ELF-1 (cell line): ENCODE results near the gene TP63.
"Not testable (repeated sequence)": the region's sequence is repeated elsewhere in the genome, so short reads cannot be mapped to it uniquely, and the experiment has no call there.

Experiments used
- DNase-seq: peaks from one replicate; pipeline ENCODE4 v3.0.0-alpha.2; 2016; ENCODE audit warnings: low read depth, low spot score

TP63 gene

GRCh38 chr3:189721873-189722665 is 90.9 kb downstream of the TP63 start:
- peak; percentile 35 for DNase-seq

- no peak for DNase-seq
Observed at GRCh38 chr3:189724356-189724755, 93.2 kb downstream of the TP63 start.

- no peak for DNase-seq
Observed at GRCh38 chr3:189726277-189726676, 95.1 kb downstream of the TP63 start.

GRCh38 chr3:189727158-189727557 is 96.0 kb downstream of the TP63 start:
- no peak for DNase-seq

GRCh38 chr3:189727898-189728297 is 96.7 kb downstream of the TP63 start:
- no peak for DNase-seq

GRCh38 chr3:189728915-189729314 is 97.7 kb downstream of the TP63 start:
- no peak for DNase-seq

- no peak for DNase-seq
Observed at GRCh38 chr3:189734061-189734460, 102.9 kb downstream of the TP63 start.

GRCh38 chr3:189735913-189736312 is 104.7 kb downstream of the TP63 start:
- DNase-seq: no peak

- no peak for DNase-seq
Observed at GRCh38 chr3:189737071-189737470, 105.9 kb downstream of the TP63 start.

GRCh38 chr3:189737619-189738018 is 106.4 kb downstream of the TP63 start:
- DNase-seq: no peak

GRCh38 chr3:189739378-189739777 is 108.2 kb downstream of the TP63 start:
- no peak for DNase-seq

GRCh38 chr3:189740156-189740555 is 109.0 kb downstream of the TP63 start:
- no peak for DNase-seq

- no peak for DNase-seq
Observed at GRCh38 chr3:189744235-189744634, 113.0 kb downstream of the TP63 start.

- DNase-seq: no peak
Observed at GRCh38 chr3:189745622-189746021, 114.4 kb downstream of the TP63 start.

- DNase-seq: no peak
Observed at GRCh38 chr3:189748046-189748445, 116.9 kb downstream of the TP63 start.

- not testable (repeated sequence) for DNase-seq
Observed at GRCh38 chr3:189750972-189751371, 119.8 kb downstream of the TP63 start.

GRCh38 chr3:189754356-189754755 is 123.2 kb downstream of the TP63 start:
- DNase-seq: no peak

- peak; percentile 90 for DNase-seq
Observed at GRCh38 chr3:189756582-189757078, 125.4 kb downstream of the TP63 start.

GRCh38 chr3:189758186-189758585 is 127.0 kb downstream of the TP63 start:
- DNase-seq: no peak

GRCh38 chr3:189766416-189766815 is 135.2 kb downstream of the TP63 start:
- peak; percentile 70 for DNase-seq

GRCh38 chr3:189771842-189772450 is 140.8 kb downstream of the TP63 start:
- DNase-seq: no peak

GRCh38 chr3:189772584-189772983 is 141.4 kb downstream of the TP63 start:
- DNase-seq: no peak

GRCh38 chr3:189773056-189773455 is 141.9 kb downstream of the TP63 start:
- no peak for DNase-seq
